SU-DHL-6 (cell line): ENCODE results near the gene REM2.

ENCODE experiments used
- H2AFZ ChIP-seq: fragments of 200-600 bp; sonication (generic); 2 replicates; pipeline ENCODE4 v1.6.1; 2014; ENCODE audit warnings: low read depth, mild to moderate bottlenecking, moderate library complexity, mixed read lengths, antibody characterized with exemption, low read length; ENCODE audit not compliant: severe bottlenecking
- H3F3A ChIP-seq: fragments of 200-600 bp; shearing (Covaris generic); 2 replicates; pipeline ENCODE4 v1.6.0; 2016; ENCODE audit warnings: antibody characterized with exemption, mild to moderate bottlenecking; ENCODE audit not compliant: insufficient read depth
- H3K27ac ChIP-seq: fragments of 200-600 bp; sonication (generic); 2 replicates; pipeline ENCODE4 v1.5.1; 2016; ENCODE audit warnings: low read depth, mild to moderate bottlenecking, low read length, moderate library complexity, mixed read lengths
- H3K27me3 ChIP-seq: fragments of 200-600 bp; sonication (generic), shearing (Covaris generic); 2 replicates; pipeline ENCODE4 v1.6.0; 2014; ENCODE audit warnings: mild to moderate bottlenecking, low read length
- H3K36me3 ChIP-seq: fragments of 200-600 bp; sonication (generic); 2 replicates; pipeline ENCODE4 v1.6.1; 2014; ENCODE audit warnings: mild to moderate bottlenecking, low read length, mixed read lengths
- H3K4me2 ChIP-seq: fragments of 300-600, 200-600 bp; shearing (Covaris generic), sonication (generic); 2 replicates; pipeline ENCODE4 v1.6.0; 2014; ENCODE audit warnings: low read length, low read depth, mild to moderate bottlenecking; ENCODE audit not compliant: poor library complexity, severe bottlenecking
- H3K4me3 ChIP-seq: fragments of 200-600 bp; sonication (generic); 2 replicates; pipeline ENCODE4 v1.5.1; 2014; ENCODE audit warnings: antibody characterized with exemption, low read length, mild to moderate bottlenecking, mixed read lengths; ENCODE audit not compliant: insufficient read depth, poor library complexity, severe bottlenecking
- H3K79me2 ChIP-seq: fragments of 200-600 bp; sonication (generic); 2 replicates; pipeline ENCODE4 v1.6.1; 2014; ENCODE audit warnings: mild to moderate bottlenecking, low read length, moderate library complexity; ENCODE audit not compliant: insufficient read depth
- H3K9ac ChIP-seq: fragments of 200-600 bp; sonication (generic); 2 replicates; pipeline ENCODE4 v1.7.0; 2014; ENCODE audit warnings: mild to moderate bottlenecking, low read length
- H3K9me2 ChIP-seq: fragments of 200-600 bp; sonication (generic); replicated peaks from 2 replicates; pipeline ENCODE4 v1.6.1; 2014; ENCODE audit warnings: low read length; ENCODE audit not compliant: insufficient read depth
- H3K9me3 ChIP-seq: fragments of 200-600 bp; sonication (generic); 2 replicates; pipeline ENCODE4 v1.6.1; 2014; ENCODE audit warnings: low read length, mixed read lengths; ENCODE audit not compliant: insufficient read depth
- H4K20me1 ChIP-seq: fragments of 200-600 bp; sonication (generic); 2 replicates; pipeline ENCODE4 v1.6.1; 2014; ENCODE audit warnings: low read depth, mild to moderate bottlenecking, antibody characterized with exemption, low read length, moderate library complexity, mixed read lengths
- CTCF ChIP-seq: fragments of 200-600 bp; sonication (generic); IDR thresholded peaks from one replicate; pipeline ENCODE4 v1.5.1; 2017; ENCODE audit warnings: antibody characterized with exemption, mild to moderate bottlenecking, low read length, moderate library complexity; ENCODE audit not compliant: insufficient read depth, poor library complexity, severe bottlenecking
- EZH2phosphoT487 ChIP-seq: fragments of 200-600 bp; sonication (generic), shearing (Covaris generic); conservative IDR thresholded peaks from 2 replicates; pipeline ENCODE4 v1.6.1; 2018; ENCODE audit warnings: mild to moderate bottlenecking, antibody characterized with exemption, low read length, moderate library complexity, mixed read lengths

The REM2 gene

GRCh38 chr14:22883173-22883976 lies at the start of gene REM2:
Gene REM2, plus strand, starts transcription at chr14:22883222. Its CDS starts 66 bp downstream, at chr14:22883288.
- H3K9ac ChIP-seq: no peak within 1 kb of the TSS
- H3K27ac ChIP-seq: no peak within 1 kb of the TSS
- no peaks in the 10 kb centered on the region for H3K36me3 ChIP-seq
- H3K4me3 ChIP-seq: no peak within 1 kb of the TSS
- no peak for TF ChIP-seq EZH2phosphoT487
- TF ChIP-seq CTCF: no peak
- H2AFZ ChIP-seq: no peak within 1 kb of the TSS
- no peaks in the 10 kb centered on the region for H3K27me3 ChIP-seq
- no peaks in the 10 kb centered on the region for H4K20me1 ChIP-seq
- H3K4me2 ChIP-seq: no peak within 1 kb of the TSS
- no peaks in the 10 kb centered on the region for H3K79me2 ChIP-seq
- no peaks in the 10 kb centered on the region for H3K9me3 ChIP-seq
- no peaks in the 10 kb centered on the region for H3K9me2 ChIP-seq
- H3F3A ChIP-seq: peaks cover 22% of the 10 kb centered on the region

DNA sequence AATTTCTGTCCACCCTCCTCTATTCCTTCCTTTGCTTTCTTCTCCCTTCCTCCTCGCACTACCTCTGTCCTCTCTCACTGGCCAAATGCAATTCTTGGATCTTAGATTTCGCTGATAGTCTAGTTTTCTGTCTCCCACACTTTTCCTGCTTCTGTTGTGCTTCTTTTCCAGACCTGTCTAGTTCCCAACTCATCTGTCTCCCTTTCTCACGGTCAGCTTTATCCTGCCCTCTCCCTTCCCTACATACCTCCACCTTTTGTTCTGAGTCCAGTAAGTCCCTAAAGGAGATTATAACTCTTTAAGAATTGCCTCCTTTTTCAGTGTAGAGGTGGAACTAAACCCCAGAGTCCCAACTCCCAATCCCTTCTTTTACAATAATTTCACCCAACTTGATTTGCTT lies 47.5 kb upstream of the REM2 start:
- H3K27ac ChIP-seq: no peak overlapping the region
- H3K79me2 ChIP-seq: peaks cover 12% of the 10 kb centered on the region
- H3K36me3 ChIP-seq: peaks cover 7% of the 10 kb centered on the region; the same call in 1 of the 2 replicates
- no peak for TF ChIP-seq EZH2phosphoT487
- no peak for TF ChIP-seq CTCF
- H3K27me3 ChIP-seq: no peaks in the 10 kb centered on the region
- no peaks in the 10 kb centered on the region for H3K9me2 ChIP-seq
- H3K9me3 ChIP-seq: no peaks in the 10 kb centered on the region
- H2AFZ ChIP-seq: no peak overlapping the region
- H3K9ac ChIP-seq: no peak overlapping the region
- H3F3A ChIP-seq: no peaks in the 10 kb centered on the region; the same call in 1 of the 2 replicates
- no peak overlapping the region for H3K4me2 ChIP-seq
- H3K4me3 ChIP-seq: no peak overlapping the region
- H4K20me1 ChIP-seq: no peaks in the 10 kb centered on the region

GRCh38 chr14:22836301-22837113 lies 46.5 kb upstream of the REM2 start, which contains the start of gene MMP14:
Gene MMP14, plus strand, starts transcription at chr14:22836585. Its CDS starts 233 bp downstream, at chr14:22836818.
- Histone ChIP-seq H3K36me3 (peaks cover 2% of the 10 kb centered on the region; the same call in 1 of the 2 replicates), H3K79me2 (0 out of 2 replicates have a peak, but pooled peaks cover 2% of the 10 kb centered on the region), H3K9ac (no peak within 1 kb of the TSS), H3K4me3 (no peak within 1 kb of the TSS), H3K27ac (no peak within 1 kb of the TSS), H2AFZ (no peak within 1 kb of the TSS), H3K9me3 (no peaks in the 10 kb centered on the region), H3K4me2 (no peak within 1 kb of the TSS), H3K9me2 (no peaks in the 10 kb centered on the region), H3K27me3 (no peaks in the 10 kb centered on the region), H4K20me1 (no peaks in the 10 kb centered on the region), H3F3A (no peaks in the 10 kb centered on the region; the same call in 1 of the 2 replicates)
- TF ChIP-seq CTCF: no peak
- TF ChIP-seq EZH2phosphoT487: no peak
